ENCODE measurements around the gene AKAIN1.

The AKAIN1 gene

DNA sequence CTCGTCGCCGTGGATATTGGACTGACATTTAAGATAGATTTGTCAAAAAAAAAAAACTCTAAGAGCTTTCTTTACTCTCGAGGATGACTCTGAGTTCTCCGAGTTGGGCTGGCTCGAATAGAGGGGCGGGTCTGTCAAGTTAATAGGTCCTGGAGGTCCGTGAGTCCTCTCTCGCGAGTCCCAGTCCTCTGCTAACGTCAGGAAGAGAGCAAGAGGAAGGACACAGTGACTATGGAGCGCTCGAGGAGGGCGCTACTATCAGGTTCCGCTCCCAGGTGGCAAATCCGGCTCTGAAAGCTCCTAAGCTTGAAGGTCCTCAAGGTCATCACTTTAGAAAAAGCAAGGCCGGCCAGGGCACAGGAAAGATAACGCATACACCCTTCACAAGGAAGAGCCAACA is 404 bp upstream of the AKAIN1 start:
- no peak for TF ChIP-seq EZH2 (optimal IDR thresholded peaks at IDR 0.05; ENCODE audit: low read depth, low read length)
- TF ChIP-seq CTCF (IDR thresholded peaks at IDR 0.05; ENCODE audit: low read length), result no peak
- TF ChIP-seq EZH2phosphoT487 (IDR thresholded peaks at IDR 0.05; ENCODE audit: low read length), result no peak
- H3F3A ChIP-seq (ENCODE audit: insufficient read depth, low read length), result no peaks in the 10 kb centered on the region
- no peak overlapping the region for H3K9ac ChIP-seq (ENCODE audit: low read length)
- H3K4me3 ChIP-seq (ENCODE audit: low read length), result no peak overlapping the region
- no peak overlapping the region for H2AFZ ChIP-seq (ENCODE audit: low read length)
- no peak overlapping the region for H3K27ac ChIP-seq (ENCODE audit: low read length)
- DNase-seq, result no peak
- H3K4me2 ChIP-seq (ENCODE audit: low read depth, low read length), result no peak overlapping the region
- no peaks in the 10 kb centered on the region for H3K9me3 ChIP-seq (replicated peaks; ENCODE audit: insufficient read depth, low read length)
- no peaks in the 10 kb centered on the region for H3K9me2 ChIP-seq (replicated peaks; ENCODE audit: insufficient read depth, low read length)
- H3K27me3 ChIP-seq (replicated peaks; ENCODE audit: insufficient read depth, low read length), result no peaks in the 10 kb centered on the region
- no peaks in the 10 kb centered on the region for H4K20me1 ChIP-seq (ENCODE audit: insufficient read depth, low read length)
- H3K79me2 ChIP-seq (ENCODE audit: low read length), result no peaks in the 10 kb centered on the region
- H3K36me3 ChIP-seq (replicated peaks; ENCODE audit: insufficient read depth, low read length), result no peaks in the 10 kb centered on the region
- H3K4me1 ChIP-seq (ENCODE audit: low read length), result no peaks in the 10 kb centered on the region

DNA sequence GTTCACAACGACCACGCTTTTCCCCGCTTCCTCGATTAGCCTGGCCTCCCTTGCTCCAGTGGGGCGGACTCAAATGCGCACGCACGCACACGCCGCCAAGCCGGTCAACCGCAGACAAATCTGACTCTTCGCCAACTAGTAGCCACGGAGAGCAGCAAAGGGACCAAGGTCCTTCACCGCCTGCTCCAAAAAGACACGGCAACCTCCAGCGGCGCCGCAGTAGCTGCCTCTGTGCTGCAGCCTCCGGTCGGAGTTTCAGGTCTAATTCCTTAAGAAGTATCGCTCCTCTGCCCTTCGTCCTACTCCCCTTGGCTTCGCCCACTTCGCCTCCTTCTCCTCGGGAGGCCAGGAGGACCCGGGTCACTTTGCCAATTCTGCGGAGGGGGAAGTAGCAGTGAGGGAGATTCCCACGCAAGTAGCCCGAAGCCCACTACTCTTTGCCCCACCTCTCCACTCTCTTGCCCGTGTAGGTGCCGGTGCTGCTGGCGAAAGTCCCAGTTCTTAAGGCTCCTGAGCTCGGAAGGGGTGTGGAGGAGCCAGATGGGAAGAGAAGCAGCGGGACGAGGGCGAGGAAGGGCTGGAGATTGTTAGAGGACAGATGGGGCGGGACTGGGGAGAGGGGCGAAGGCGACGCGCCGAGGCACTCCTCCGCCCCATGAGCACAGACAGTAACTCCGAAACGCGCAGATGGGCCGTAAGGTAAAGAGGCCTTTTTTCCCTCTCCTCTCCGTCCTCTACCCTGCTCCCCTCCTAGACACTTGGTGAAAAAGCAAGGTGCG is 615 bp downstream of the AKAIN1 start:
- H3K36me3 ChIP-seq (replicated peaks; ENCODE audit: insufficient read depth, low read length), result no peaks in the 10 kb centered on the region
- H3K4me1 ChIP-seq (ENCODE audit: low read length), result no peaks in the 10 kb centered on the region
- no peak overlapping the region for H3K27ac ChIP-seq (ENCODE audit: low read length)
- no peak for TF ChIP-seq EZH2phosphoT487 (IDR thresholded peaks at IDR 0.05; ENCODE audit: low read length)
- TF ChIP-seq CTCF (IDR thresholded peaks at IDR 0.05; ENCODE audit: low read length), result no peak
- TF ChIP-seq EZH2 (optimal IDR thresholded peaks at IDR 0.05; ENCODE audit: low read depth, low read length), result no peak
- no peak for DNase-seq
- H4K20me1 ChIP-seq (ENCODE audit: insufficient read depth, low read length), result no peaks in the 10 kb centered on the region
- no peaks in the 10 kb centered on the region for H3K9me3 ChIP-seq (replicated peaks; ENCODE audit: insufficient read depth, low read length)
- no peaks in the 10 kb centered on the region for H3K27me3 ChIP-seq (replicated peaks; ENCODE audit: insufficient read depth, low read length)
- H3K9me2 ChIP-seq (replicated peaks; ENCODE audit: insufficient read depth, low read length), result no peaks in the 10 kb centered on the region
- H3F3A ChIP-seq (ENCODE audit: insufficient read depth, low read length), result no peaks in the 10 kb centered on the region
- H3K4me2 ChIP-seq (ENCODE audit: low read depth, low read length), result no peak overlapping the region
- H3K4me3 ChIP-seq (ENCODE audit: low read length), result no peak overlapping the region
- no peak overlapping the region for H3K9ac ChIP-seq (ENCODE audit: low read length)
- no peak overlapping the region for H2AFZ ChIP-seq (ENCODE audit: low read length)
- H3K79me2 ChIP-seq (ENCODE audit: low read length), result no peaks in the 10 kb centered on the region

DNA sequence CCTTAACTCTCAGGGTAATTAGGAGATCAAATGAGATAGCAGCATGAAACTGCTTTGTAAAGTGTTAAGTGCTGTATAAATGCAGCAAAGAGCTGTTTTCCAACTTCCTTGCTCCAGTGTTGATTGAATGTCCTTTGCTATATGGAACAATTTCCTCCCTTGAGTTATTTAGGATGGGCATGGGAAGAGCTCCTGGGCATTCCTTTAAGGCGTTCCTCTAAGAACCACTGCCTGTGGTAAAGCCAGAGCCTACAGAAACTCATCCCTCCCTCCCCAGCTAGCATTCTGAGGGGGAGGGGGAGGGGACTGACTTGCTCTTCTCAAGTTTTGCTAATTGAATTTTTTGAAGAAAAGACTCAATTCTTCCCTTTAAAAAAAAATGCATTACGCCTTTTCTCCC is 1.4 kb downstream of the AKAIN1 start:
- Histone ChIP-seq H3K9me2 (replicated peaks; ENCODE audit: insufficient read depth, low read length) (no peaks in the 10 kb centered on the region), H3K4me1 (ENCODE audit: low read length) (no peaks in the 10 kb centered on the region), H3K27ac (ENCODE audit: low read length) (no peak overlapping the region), H3K9ac (ENCODE audit: low read length) (no peak overlapping the region), H3K4me2 (ENCODE audit: low read depth, low read length) (no peak overlapping the region), H3K9me3 (replicated peaks; ENCODE audit: insufficient read depth, low read length) (no peaks in the 10 kb centered on the region), H3K27me3 (replicated peaks; ENCODE audit: insufficient read depth, low read length) (no peaks in the 10 kb centered on the region), H3K4me3 (ENCODE audit: low read length) (no peak overlapping the region), H3K79me2 (ENCODE audit: low read length) (no peaks in the 10 kb centered on the region), H3F3A (ENCODE audit: insufficient read depth, low read length) (no peaks in the 10 kb centered on the region), H2AFZ (ENCODE audit: low read length) (no peak overlapping the region), H4K20me1 (ENCODE audit: insufficient read depth, low read length) (no peaks in the 10 kb centered on the region), H3K36me3 (replicated peaks; ENCODE audit: insufficient read depth, low read length) (no peaks in the 10 kb centered on the region)
- TF ChIP-seq EZH2 (optimal IDR thresholded peaks at IDR 0.05; ENCODE audit: low read depth, low read length) (no peak), CTCF (IDR thresholded peaks at IDR 0.05; ENCODE audit: low read length) (no peak), EZH2phosphoT487 (IDR thresholded peaks at IDR 0.05; ENCODE audit: low read length) (no peak)
- no peak for DNase-seq
